Neuronal stem cell (in vitro differentiated cells): ENCODE measurements around the gene PAX7.

ENCODE experiments used
- DNase-seq: peaks from one replicate; pipeline ENCODE4 v3.0.0-alpha.2; 2013; ENCODE audit warnings: low spot score
- H2AFZ ChIP-seq: one replicate; pipeline ENCODE4 v1.6.1; 2013; ENCODE audit warnings: mild to moderate bottlenecking, low read length, inconsistent platforms
- H2AK5ac ChIP-seq: 2 replicates; pipeline ENCODE4 v1.6.1; 2013; ENCODE audit warnings: low read depth, mild to moderate bottlenecking, inconsistent platforms, low read length, moderate library complexity, mixed read lengths
- H2BK120ac ChIP-seq: 2 replicates; pipeline ENCODE4 v1.6.1; 2013; ENCODE audit warnings: low read depth, mild to moderate bottlenecking, inconsistent platforms, low read length, moderate library complexity, mixed read lengths
- H2BK12ac ChIP-seq: one replicate; pipeline ENCODE4 v1.6.1; 2013; ENCODE audit warnings: low read length, inconsistent platforms
- H2BK15ac ChIP-seq: 2 replicates; pipeline ENCODE4 v1.6.1; 2013; ENCODE audit warnings: mild to moderate bottlenecking, low read length, inconsistent platforms, mixed read lengths
- H2BK5ac ChIP-seq: one replicate; pipeline ENCODE4 v1.6.1; 2013; ENCODE audit warnings: inconsistent platforms, mild to moderate bottlenecking, low read length, moderate library complexity
- H3K14ac ChIP-seq: one replicate; pipeline ENCODE4 v1.6.1; 2013; ENCODE audit warnings: low read length, inconsistent platforms
- H3K18ac ChIP-seq: 2 replicates; pipeline ENCODE4 v1.6.1; 2013; ENCODE audit warnings: low read length, inconsistent platforms
- H3K23ac ChIP-seq: 2 replicates; pipeline ENCODE4 v1.6.1; 2013; ENCODE audit warnings: low read depth, mild to moderate bottlenecking, mixed read lengths, low read length, inconsistent platforms; ENCODE audit not compliant: poor library complexity
- H3K27ac ChIP-seq: replicated peaks from 3 replicates; pipeline ENCODE4 v1.5.1; 2013; ENCODE audit warnings: low read length, inconsistent platforms
- H3K27me3 ChIP-seq, 3 experiments: 2 replicates each; pipeline ENCODE4 v1.6.1; 2013; ENCODE audit warnings: low read length in 3 of 3, mild to moderate bottlenecking in 2 of 3, inconsistent platforms in 1 of 3, low read depth in 1 of 3, mixed read lengths in 1 of 3, moderate library complexity in 1 of 3; ENCODE audit not compliant: control insufficient read depth in 3 of 3, insufficient read depth in 3 of 3
- H3K36me3 ChIP-seq, 2 donors: replicated peaks in 1 of 2; 2 replicates each; pipeline ENCODE4 v1.6.1; 2013; ENCODE audit warnings: low read length in 2 of 2; ENCODE audit not compliant: control insufficient read depth in 2 of 2, insufficient read depth in 2 of 2
- H3K4ac ChIP-seq: 2 replicates; pipeline ENCODE4 v1.6.1; 2013; ENCODE audit warnings: inconsistent platforms, mild to moderate bottlenecking, low read length, moderate library complexity
- H3K4me1 ChIP-seq, 2 donors: 1 replicate in 1 of 2; 2 replicates in 1 of 2; pipeline ENCODE4 v1.6.1; 2013; ENCODE audit warnings: low read length in 2 of 2, low read depth in 1 of 2; ENCODE audit not compliant: control insufficient read depth in 2 of 2, insufficient read depth in 1 of 2
- H3K4me2 ChIP-seq: one replicate; pipeline ENCODE4 v1.6.1; 2013; ENCODE audit warnings: mild to moderate bottlenecking, low read length, inconsistent platforms; ENCODE audit not compliant: insufficient read depth, poor library complexity, severe bottlenecking
- H3K4me3 ChIP-seq, 2 donors: 2 replicates each; pipeline ENCODE4 v1.5.1; 2013; ENCODE audit warnings: low read length in 2 of 2, mild to moderate bottlenecking in 2 of 2, inconsistent platforms in 1 of 2, moderate library complexity in 1 of 2
- H3K79me1 ChIP-seq: one replicate; pipeline ENCODE4 v1.6.1; 2013; ENCODE audit warnings: low read depth, mild to moderate bottlenecking, inconsistent platforms, low read length, moderate library complexity
- H3K9ac ChIP-seq: one replicate; pipeline ENCODE4 v1.6.1; 2013; ENCODE audit warnings: mild to moderate bottlenecking, low read depth, low read length, inconsistent platforms; ENCODE audit not compliant: poor library complexity
- H3K9me3 ChIP-seq, 2 donors: replicated peaks in 1 of 2; 2 replicates each; pipeline versions ENCODE3 to v1.6.1; 2013; ENCODE audit warnings: low read length in 2 of 2, mild to moderate bottlenecking in 2 of 2, inconsistent platforms in 1 of 2, low read depth in 1 of 2, mixed read lengths in 1 of 2, moderate library complexity in 1 of 2; ENCODE audit not compliant: control insufficient read depth in 2 of 2, insufficient read depth in 1 of 2
- H4K8ac ChIP-seq: one replicate; pipeline ENCODE4 v1.6.1; 2013; ENCODE audit warnings: low read depth, mild to moderate bottlenecking, inconsistent platforms, low read length, moderate library complexity
- H4K91ac ChIP-seq: one replicate; pipeline ENCODE4 v1.6.1; 2013; ENCODE audit warnings: low read length, low read depth, mild to moderate bottlenecking, inconsistent platforms; ENCODE audit not compliant: poor library complexity
- WGBS, 2 donors: extraction: QIAGEN DNeasy Blood & Tissue Kit; methylation state at CpG; one replicate each; pipeline ENCODE4 v1.1.7; 2013; ENCODE audit warnings: missing lambda C conversion rate in 2 of 2, mixed read lengths in 1 of 2; ENCODE audit not compliant: insufficient read length in 2 of 2, insufficient replicate concordance in 1 of 2; ENCODE audit errors: extremely low coverage in 2 of 2; 5-methylcytosine and 5-hydroxymethylcytosine counted together

The PAX7 gene

DNA sequence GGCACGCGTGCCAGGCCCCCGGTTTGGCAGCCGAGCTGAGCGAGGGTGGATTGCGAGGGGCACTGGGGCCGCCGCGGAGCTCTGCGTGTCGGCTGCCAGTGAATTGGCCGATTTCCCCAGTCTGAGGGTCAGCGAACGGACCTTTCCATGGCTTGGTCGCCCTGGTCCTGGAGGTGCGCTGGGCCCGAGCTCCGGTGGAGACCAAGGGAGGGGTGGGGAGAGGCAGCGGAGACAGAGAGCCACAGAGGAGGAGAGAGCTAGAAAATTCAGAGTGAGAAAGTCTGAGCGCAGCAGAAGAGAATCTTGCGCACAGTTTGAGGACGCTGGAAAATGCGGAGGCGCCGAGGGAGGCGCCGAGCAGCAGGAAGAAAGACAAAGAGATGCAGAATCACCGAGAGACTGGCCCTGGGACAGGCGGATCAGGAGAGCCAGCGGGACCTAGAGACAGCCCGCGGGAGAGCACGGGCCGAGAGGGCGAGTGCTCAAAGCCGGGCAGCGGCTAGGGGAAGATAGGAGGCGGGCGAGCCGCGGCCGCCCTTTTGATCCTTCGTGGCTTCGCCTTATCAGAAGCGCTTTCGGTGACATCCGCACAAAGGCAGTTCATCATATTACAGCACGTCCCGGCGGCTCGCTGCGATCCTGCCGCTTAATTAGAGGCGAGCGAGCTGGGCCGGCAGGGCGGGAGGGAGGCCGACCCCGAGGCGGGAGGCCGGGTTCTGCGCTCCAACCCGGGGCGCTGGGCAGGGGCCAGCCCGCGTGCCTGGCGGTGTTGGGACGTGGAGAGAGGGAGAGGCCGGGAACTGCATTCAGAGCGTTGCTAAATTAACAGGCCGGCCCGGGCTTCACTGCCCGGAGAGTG is 12.7 kb downstream of the PAX7 start:
- Histone ChIP-seq H3K79me1 (no peaks in the 10 kb centered on the region), H3K27ac (no peak overlapping the region), H3K4me1 (peaks cover 4 to 43% of the 10 kb centered on the region in 2 donors), H3K18ac (peak overlapping the region; percentile 89), H2BK5ac (peak overlapping the region; percentile 40), H2BK12ac (peak overlapping the region; percentile 61), H3K4me3 (peak overlapping the region in 1 of 2 donors; percentile 22), H3K4ac (no peak overlapping the region), H2BK15ac (peak overlapping the region; percentile 31), H3K14ac (peak overlapping the region; percentile 15), H3K23ac (no peak overlapping the region), H3K27me3 (peaks cover 28 to 96% (median 91%) of the 10 kb centered on the region in 3 experiments), H3K9ac (peak overlapping the region; percentile 56), H2AK5ac (peak overlapping the region; percentile 71), H2AFZ (peak overlapping the region; percentile 60), H3K36me3 (no peaks in the 10 kb centered on the region), H2BK120ac (no peak overlapping the region), H3K4me2 (peak overlapping the region; percentile 50), H4K8ac (no peak overlapping the region), H4K91ac (no peak overlapping the region), H3K9me3 (no peaks in the 10 kb centered on the region)
- no peak for DNase-seq
- WGBS, 2 donors: no CpG with 5 or more reads among the region's 73 CpGs

DNA sequence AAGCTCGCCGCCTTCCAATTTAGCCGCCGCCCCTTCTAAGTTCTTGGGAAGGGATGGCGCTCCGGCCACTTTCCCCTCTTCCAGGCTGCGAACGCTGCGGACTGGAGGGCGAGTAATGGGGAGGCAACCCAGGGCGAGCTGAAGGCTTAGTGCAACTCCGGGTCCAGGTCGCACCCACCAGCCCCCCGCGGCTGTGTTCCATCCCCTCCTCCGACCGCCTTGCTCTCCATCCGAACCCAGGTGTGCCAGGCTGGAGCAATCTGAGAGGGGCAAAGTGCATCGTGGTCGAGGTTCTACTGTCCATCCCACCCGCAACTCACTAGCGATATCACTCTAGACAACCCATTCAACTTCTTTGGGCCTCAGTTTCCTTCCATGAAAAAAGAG is 13.4 kb downstream of the PAX7 start:
- H3K14ac ChIP-seq: no peak overlapping the region
- peak overlapping the region in 1 of 2 donors; percentile 24 for H3K4me3 ChIP-seq
- H2AFZ ChIP-seq: peak overlapping the region; percentile 60
- H3K27ac ChIP-seq: no peak overlapping the region
- H2BK15ac ChIP-seq: no peak overlapping the region
- H3K36me3 ChIP-seq: no peaks in the 10 kb centered on the region
- no peak overlapping the region for H3K4ac ChIP-seq
- H3K4me2 ChIP-seq: no peak overlapping the region
- no peak overlapping the region for H4K8ac ChIP-seq
- H3K9ac ChIP-seq: no peak overlapping the region
- H2BK5ac ChIP-seq: no peak overlapping the region
- H3K4me1 ChIP-seq: peaks cover 4 to 43% of the 10 kb centered on the region in 2 donors
- no peaks in the 10 kb centered on the region for H3K79me1 ChIP-seq
- peak overlapping the region; percentile 89 for H3K18ac ChIP-seq
- DNase-seq: no peak
- no peaks in the 10 kb centered on the region for H3K9me3 ChIP-seq
- H4K91ac ChIP-seq: no peak overlapping the region
- no CpG with 5 or more reads among the region's 22 CpGs for WGBS, 2 donors
- no peak overlapping the region for H2BK12ac ChIP-seq
- no peak overlapping the region for H2BK120ac ChIP-seq
- peak overlapping the region; percentile 71 for H2AK5ac ChIP-seq
- peaks cover 28 to 96% (median 91%) of the 10 kb centered on the region in 3 experiments for H3K27me3 ChIP-seq
- H3K23ac ChIP-seq: no peak overlapping the region

DNA sequence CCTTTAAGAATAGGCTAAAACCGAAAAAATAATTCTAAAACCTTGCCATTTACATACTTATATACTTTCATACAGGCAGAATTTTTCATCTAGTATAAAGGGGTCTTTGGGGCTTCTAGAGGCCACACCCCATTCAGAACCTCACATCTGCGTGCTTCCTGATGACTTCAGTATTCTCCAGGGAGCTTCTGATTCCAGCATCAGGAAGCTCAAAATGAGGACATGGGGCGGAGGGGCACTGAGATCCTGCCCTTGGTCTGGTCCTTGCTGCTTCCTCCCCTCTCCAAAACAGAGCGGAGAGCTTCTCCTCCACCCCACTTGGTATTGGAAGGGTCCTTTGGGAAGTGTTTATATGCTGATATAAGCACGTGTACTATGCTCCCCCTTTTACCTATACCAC is 13.8 kb downstream of the PAX7 start:
- H2AFZ ChIP-seq: no peak overlapping the region
- no peaks in the 10 kb centered on the region for H3K36me3 ChIP-seq
- no peak overlapping the region for H3K4me2 ChIP-seq
- DNase-seq: no peak
- H3K23ac ChIP-seq: no peak overlapping the region
- H2AK5ac ChIP-seq: no peak overlapping the region
- no peak overlapping the region for H3K9ac ChIP-seq
- H3K4me1 ChIP-seq: peaks cover 4 to 41% of the 10 kb centered on the region in 2 donors
- H2BK15ac ChIP-seq: no peak overlapping the region
- WGBS, 2 donors: no CpG with 5 or more reads among the region's 5 CpGs
- H3K4ac ChIP-seq: no peak overlapping the region
- H3K79me1 ChIP-seq: no peaks in the 10 kb centered on the region
- H3K14ac ChIP-seq: no peak overlapping the region
- H3K4me3 ChIP-seq: no peak overlapping the region
- H4K91ac ChIP-seq: no peak overlapping the region
- H3K27me3 ChIP-seq: peaks cover 27 to 96% (median 91%) of the 10 kb centered on the region in 3 experiments
- H3K18ac ChIP-seq: no peak overlapping the region
- H2BK12ac ChIP-seq: no peak overlapping the region
- no peaks in the 10 kb centered on the region for H3K9me3 ChIP-seq
- H3K27ac ChIP-seq: no peak overlapping the region
- H4K8ac ChIP-seq: no peak overlapping the region
- H2BK5ac ChIP-seq: no peak overlapping the region
- H2BK120ac ChIP-seq: no peak overlapping the region

DNA sequence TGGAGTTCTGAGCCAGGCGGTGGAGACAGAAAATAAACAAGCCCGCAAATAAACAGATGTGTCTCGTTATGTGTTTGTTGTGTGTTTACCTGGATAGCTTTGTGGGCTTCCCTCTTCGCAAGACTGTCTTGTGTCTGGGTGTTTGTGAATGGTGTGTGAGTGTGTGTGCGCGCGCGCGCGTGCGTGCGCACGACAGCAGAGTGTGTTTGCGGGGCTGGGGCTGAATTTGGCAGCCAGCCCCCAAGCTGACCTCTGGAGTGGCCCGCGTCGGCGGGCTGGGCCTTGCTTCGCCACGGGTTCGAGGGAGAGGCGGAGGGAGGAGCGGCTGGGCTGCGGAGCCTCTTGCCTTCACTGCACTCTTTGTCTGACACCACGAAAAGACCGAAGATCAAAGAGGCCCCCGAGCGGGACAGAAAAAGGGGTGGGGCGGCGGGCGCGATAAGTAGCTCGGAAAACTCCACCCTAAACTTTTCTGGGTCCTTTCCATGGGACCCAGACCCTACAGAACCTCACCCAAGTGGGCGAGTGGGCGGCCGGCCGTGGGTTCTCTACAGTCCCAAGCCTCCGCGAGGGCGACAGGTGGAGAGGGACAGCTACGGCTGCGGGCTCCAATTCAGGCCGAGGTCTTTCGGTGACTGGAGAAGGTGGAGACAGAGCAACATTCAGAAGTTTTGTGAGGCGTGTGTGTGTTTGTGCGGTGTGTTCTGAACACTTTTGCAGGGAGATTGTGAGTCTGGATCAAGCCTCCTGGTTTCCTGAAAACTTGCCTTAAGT is 14.5 kb downstream of the PAX7 start:
- Histone ChIP-seq H3K23ac (no peak overlapping the region), H4K8ac (no peak overlapping the region), H2BK120ac (no peak overlapping the region), H3K18ac (peak overlapping the region; percentile 57), H3K9me3 (no peaks in the 10 kb centered on the region), H3K36me3 (no peaks in the 10 kb centered on the region), H4K91ac (no peak overlapping the region), H3K4ac (no peak overlapping the region), H3K79me1 (no peaks in the 10 kb centered on the region), H3K9ac (no peak overlapping the region), H3K4me3 (no peak overlapping the region), H3K4me2 (no peak overlapping the region), H3K27me3 (peaks cover 27 to 96% (median 91%) of the 10 kb centered on the region in 3 experiments), H2BK5ac (no peak overlapping the region), H3K4me1 (peaks cover 4 to 42% of the 10 kb centered on the region in 2 donors), H2BK12ac (no peak overlapping the region), H3K27ac (no peak overlapping the region), H2BK15ac (no peak overlapping the region), H2AFZ (no peak overlapping the region), H2AK5ac (no peak overlapping the region), H3K14ac (no peak overlapping the region)
- WGBS, 2 donors: no CpG with 5 or more reads among the region's 46 CpGs
- no peak for DNase-seq
